SK-N-SH treated with all-trans-retinoic acid at 6 μM for 48 hours (cell line): Measurements from ENCODE around the gene BRINP1.

Experiments used
- ATAC-seq: fragments of 200-7000 bp; cut with Tn5 transposase; 3 replicates; pipeline ENCODE4 v1.9.1; 2020; ENCODE audit warnings: mild to moderate bottlenecking, moderate library complexity
- ARNTL ChIP-seq: fragments of 450-650 bp; formaldehyde crosslinking; IDR thresholded peaks from 2 replicates; pipeline ENCODE4 v1.5.0; 2020; ENCODE audit warnings: low read depth, mild to moderate bottlenecking, moderate library complexity, borderline replicate concordance
- BACH2 ChIP-seq: fragments of 250-450 bp; sonication (Bioruptor Pico); IDR thresholded peaks from 2 replicates; pipeline ENCODE4 v1.9.0; 2021; ENCODE audit warnings: mild to moderate bottlenecking, borderline replicate concordance
- CSDC2 ChIP-seq: fragments of 250-450 bp; sonication (Bioruptor Pico); IDR thresholded peaks from 2 replicates; pipeline ENCODE4 v1.5.0; 2020; ENCODE audit warnings: mild to moderate bottlenecking, moderate library complexity
- ESRRG ChIP-seq: fragments of 250-450 bp; sonication (Bioruptor Pico); IDR thresholded peaks from 2 replicates; pipeline ENCODE4 v1.6.1; 2021; ENCODE audit warnings: mild to moderate bottlenecking
- GLIS3 ChIP-seq: fragments of 250-450 bp; sonication (Bioruptor Pico); IDR thresholded peaks from 2 replicates; pipeline ENCODE4 v1.5.0; 2020; ENCODE audit warnings: mild to moderate bottlenecking, moderate library complexity
- ISL1 ChIP-seq: fragments of 250-450 bp; sonication (Bioruptor Pico); IDR thresholded peaks from 2 replicates; pipeline ENCODE4 v2.1.2; 2022; ENCODE audit warnings: mild to moderate bottlenecking, moderate library complexity
- OSR1 ChIP-seq: fragments of 250-450 bp; sonication (Bioruptor Pico); IDR thresholded peaks from 2 replicates; pipeline ENCODE4 v1.8.0; 2022; ENCODE audit warnings: moderate library complexity, mild to moderate bottlenecking, inconsistent platforms
- PATZ1 ChIP-seq: fragments of 250-450 bp; sonication (Bioruptor Pico); IDR thresholded peaks from 2 replicates; pipeline ENCODE4 v1.8.0; 2020; ENCODE audit warnings: mild to moderate bottlenecking, moderate library complexity, borderline replicate concordance
- POU6F1 ChIP-seq: fragments of 250-450 bp; sonication (Bioruptor Pico); IDR thresholded peaks from 2 replicates; pipeline ENCODE4 v1.8.0; 2021; ENCODE audit warnings: low read depth, mild to moderate bottlenecking, moderate library complexity, borderline replicate concordance
- PPARA ChIP-seq: fragments of 250-450 bp; sonication (Bioruptor Pico); IDR thresholded peaks from 2 replicates; pipeline ENCODE4 v1.5.0; 2020; ENCODE audit warnings: mild to moderate bottlenecking, borderline replicate concordance
- RARB ChIP-seq: fragments of 250-450 bp; sonication (Bioruptor Pico); IDR thresholded peaks from 2 replicates; pipeline ENCODE4 v1.8.0; 2021; ENCODE audit warnings: mild to moderate bottlenecking, moderate library complexity
- TCF4 ChIP-seq: fragments of 250-450 bp; sonication (Bioruptor Pico); IDR thresholded peaks from 2 replicates; pipeline ENCODE4 v1.8.0; 2021; ENCODE audit warnings: mild to moderate bottlenecking, moderate library complexity, borderline replicate concordance
- TOX ChIP-seq: fragments of 250-450 bp; sonication (Bioruptor Pico); IDR thresholded peaks from 2 replicates; pipeline ENCODE4 v1.8.0; 2021; ENCODE audit warnings: mild to moderate bottlenecking, moderate library complexity, borderline replicate concordance
- TSHZ2 ChIP-seq: fragments of 250-450 bp; sonication (Bioruptor Pico); IDR thresholded peaks from 2 replicates; pipeline ENCODE4 v1.5.0; 2020; ENCODE audit warnings: mild to moderate bottlenecking, moderate library complexity
- ZC3H10 ChIP-seq: fragments of 250-450 bp; sonication (Bioruptor Pico); IDR thresholded peaks from 2 replicates; pipeline ENCODE4 v1.5.1; 2021; ENCODE audit warnings: mild to moderate bottlenecking, moderate library complexity
- ZFP3 ChIP-seq: fragments of 250-450 bp; sonication (Bioruptor Pico); IDR thresholded peaks from 2 replicates; pipeline ENCODE4 v1.5.0; 2020; ENCODE audit warnings: mild to moderate bottlenecking, moderate library complexity
- ZFP30 ChIP-seq: fragments of 450-650 bp; formaldehyde crosslinking; IDR thresholded peaks from 2 replicates; pipeline ENCODE4 v1.5.0; 2022; ENCODE audit warnings: mild to moderate bottlenecking, moderate library complexity
- ZNF565 ChIP-seq: fragments of 450-650 bp; formaldehyde crosslinking; conservative IDR thresholded peaks from 2 replicates; pipeline ENCODE4 v1.5.0; 2020; ENCODE audit warnings: low read depth, mild to moderate bottlenecking, moderate library complexity
- ZNF70 ChIP-seq: fragments of 450-650 bp; formaldehyde crosslinking; IDR thresholded peaks from 2 replicates; pipeline ENCODE4 v1.5.0; 2020; ENCODE audit warnings: mild to moderate bottlenecking, moderate library complexity
- ZNF8 ChIP-seq: fragments of 450-650 bp; formaldehyde crosslinking; IDR thresholded peaks from 2 replicates; pipeline ENCODE4 v1.5.0; 2020; ENCODE audit warnings: mild to moderate bottlenecking, moderate library complexity
- TF ChIP-seq, protein P1 (sequence below): fragments of 250-450 bp; sonication (Bioruptor Pico); IDR thresholded peaks from 2 replicates; pipeline ENCODE4 v1.5.1; 2020; ENCODE audit warnings: low read depth, mild to moderate bottlenecking, moderate library complexity

BRINP1 gene

GRCh38 chr9:119272500-119273211, 96.6 kb downstream of the BRINP1 start:
- ATAC-seq: no peak
- TF ChIP-seq RARB (CRISPR knock-in tag) (no peak), ARNTL (CRISPR knock-in tag) (no peak)

DNA sequence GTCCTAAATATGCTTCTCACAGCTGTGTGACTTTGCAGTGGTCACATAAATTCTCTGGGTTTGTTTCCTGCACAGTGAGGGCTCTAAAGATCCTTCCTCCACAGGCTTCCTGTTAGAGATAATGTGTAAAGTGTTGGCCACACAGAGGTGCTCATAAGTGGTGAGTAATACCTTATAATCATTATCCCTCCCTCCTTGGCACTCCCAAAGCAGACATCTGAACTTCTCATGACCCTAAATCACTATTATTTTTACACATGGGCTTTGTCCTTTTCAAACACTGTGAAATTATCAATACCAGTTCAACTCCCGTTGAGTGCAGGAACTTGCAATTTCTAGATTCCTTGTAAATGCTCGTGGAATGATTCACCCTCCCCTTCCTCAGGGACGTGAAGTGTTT, 100.2 kb downstream of the BRINP1 start:
- TF ChIP-seq ESRRG (CRISPR knock-in tag): no peak
- no peak for TF ChIP-seq GLIS3 (CRISPR knock-in tag)
- no peak for TF ChIP-seq BACH2 (CRISPR knock-in tag)
- no peak for TF ChIP-seq OSR1 (CRISPR knock-in tag)
- no peak for TF ChIP-seq ZNF8 (CRISPR knock-in tag)
- no peak for TF ChIP-seq RARB (CRISPR knock-in tag)
- TF ChIP-seq ZNF565 (CRISPR knock-in tag): no peak
- TF ChIP-seq ZNF70 (CRISPR knock-in tag): no peak
- TF ChIP-seq TCF4 (CRISPR knock-in tag): no peak
- TF ChIP-seq ZFP3: no peak
- TF ChIP-seq ZFP30: no peak
- TF ChIP-seq TOX (CRISPR knock-in tag): no peak
- no peak for TF ChIP-seq ISL1 (CRISPR knock-in tag)
- no peak for TF ChIP-seq POU6F1
- no peak for ATAC-seq

DNA sequence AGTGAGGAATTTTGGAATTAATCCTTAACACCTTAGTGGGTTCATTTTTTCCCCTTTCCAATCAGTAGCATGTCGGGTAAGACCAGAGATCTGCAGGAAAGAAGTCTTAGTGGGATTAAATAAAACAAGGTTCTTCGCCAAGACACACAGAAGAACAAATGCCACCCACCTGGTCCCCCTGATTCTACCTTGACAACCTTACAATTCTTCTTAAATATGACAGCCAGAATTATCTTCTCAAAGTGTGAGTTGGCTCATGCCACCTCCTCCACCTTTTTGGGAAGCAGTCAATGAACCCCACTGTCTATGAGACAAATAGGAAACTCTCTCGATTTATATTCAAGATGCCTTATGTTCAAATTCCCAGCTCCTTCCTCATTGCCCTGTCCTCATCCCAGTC, 105.1 kb downstream of the BRINP1 start:
- no peak for TF ChIP-seq TSHZ2
- no peak for TF ChIP-seq ZFP3

GRCh38 chr9:119257592-119257991, 111.6 kb downstream of the BRINP1 start:
- TF ChIP-seq CSDC2 (no peak), GLIS3 (CRISPR knock-in tag) (no peak), TOX (CRISPR knock-in tag) (no peak), PATZ1 (no peak), RARB (CRISPR knock-in tag) (no peak), ZNF70 (CRISPR knock-in tag) (no peak), ZC3H10 (CRISPR knock-in tag) (no peak), ZNF565 (CRISPR knock-in tag) (no peak), ZFP3 (no peak), ZFP30 (no peak)
- TF ChIP-seq, protein P1, sequence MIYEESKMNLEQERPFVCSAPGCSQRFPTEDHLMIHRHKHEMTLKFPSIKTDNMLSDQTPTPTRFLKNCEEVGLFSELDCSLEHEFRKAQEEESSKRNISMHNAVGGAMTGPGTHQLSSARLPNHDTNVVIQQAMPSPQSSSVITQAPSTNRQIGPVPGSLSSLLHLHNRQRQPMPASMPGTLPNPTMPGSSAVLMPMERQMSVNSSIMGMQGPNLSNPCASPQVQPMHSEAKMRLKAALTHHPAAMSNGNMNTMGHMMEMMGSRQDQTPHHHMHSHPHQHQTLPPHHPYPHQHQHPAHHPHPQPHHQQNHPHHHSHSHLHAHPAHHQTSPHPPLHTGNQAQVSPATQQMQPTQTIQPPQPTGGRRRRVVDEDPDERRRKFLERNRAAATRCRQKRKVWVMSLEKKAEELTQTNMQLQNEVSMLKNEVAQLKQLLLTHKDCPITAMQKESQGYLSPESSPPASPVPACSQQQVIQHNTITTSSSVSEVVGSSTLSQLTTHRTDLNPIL (CRISPR knock-in tag): no peak
- ATAC-seq: no peak

More for the DNA sequence above, 105.1 kb downstream of the BRINP1 start:
- ATAC-seq: no peak

GRCh38 chr9:119255116-119255515, 114.1 kb downstream of the BRINP1 start:
- TF ChIP-seq ZNF70 (CRISPR knock-in tag): no peak
- no peak for TF ChIP-seq RARB (CRISPR knock-in tag)
- TF ChIP-seq ESRRG (CRISPR knock-in tag): no peak
- no peak for TF ChIP-seq ZNF565 (CRISPR knock-in tag)
- TF ChIP-seq GLIS3 (CRISPR knock-in tag): no peak
- no peak for TF ChIP-seq TCF4 (CRISPR knock-in tag)
- no peak for TF ChIP-seq PATZ1
- no peak for TF ChIP-seq OSR1 (CRISPR knock-in tag)
- TF ChIP-seq PPARA: no peak
- TF ChIP-seq ZFP30: no peak
- no peak for TF ChIP-seq POU6F1
- no peak for TF ChIP-seq ZC3H10 (CRISPR knock-in tag)
- TF ChIP-seq ISL1 (CRISPR knock-in tag): no peak
- ATAC-seq: no peak
